ENCODE measurements around the gene ZNF24.

DNA sequence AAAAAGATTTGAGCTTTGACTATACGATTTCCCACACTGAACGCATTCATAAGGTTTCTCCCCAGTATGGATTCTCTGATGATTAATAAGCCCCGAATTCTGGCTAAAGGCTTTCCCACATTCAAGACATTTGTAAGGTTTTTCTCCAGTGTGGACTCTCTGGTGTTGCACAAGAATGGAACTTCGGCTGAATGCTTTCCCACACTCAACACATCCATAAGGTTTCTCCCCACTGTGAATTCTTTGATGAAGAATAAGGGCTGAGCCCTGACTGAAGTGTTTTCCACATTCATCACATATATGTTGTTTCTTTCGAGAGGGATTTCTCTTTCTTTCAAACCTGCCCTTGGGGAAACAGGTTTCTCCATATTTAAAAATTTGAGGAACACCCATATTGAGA is 6.9 kb downstream of the ZNF24 start:
- TF ChIP-seq CTCF (IDR thresholded peaks at IDR 0.05) (no peak), POLR2A (IDR thresholded peaks at IDR 0.05) (no peak)
